Measurements from ENCODE around the gene CPT1B.

DNA sequence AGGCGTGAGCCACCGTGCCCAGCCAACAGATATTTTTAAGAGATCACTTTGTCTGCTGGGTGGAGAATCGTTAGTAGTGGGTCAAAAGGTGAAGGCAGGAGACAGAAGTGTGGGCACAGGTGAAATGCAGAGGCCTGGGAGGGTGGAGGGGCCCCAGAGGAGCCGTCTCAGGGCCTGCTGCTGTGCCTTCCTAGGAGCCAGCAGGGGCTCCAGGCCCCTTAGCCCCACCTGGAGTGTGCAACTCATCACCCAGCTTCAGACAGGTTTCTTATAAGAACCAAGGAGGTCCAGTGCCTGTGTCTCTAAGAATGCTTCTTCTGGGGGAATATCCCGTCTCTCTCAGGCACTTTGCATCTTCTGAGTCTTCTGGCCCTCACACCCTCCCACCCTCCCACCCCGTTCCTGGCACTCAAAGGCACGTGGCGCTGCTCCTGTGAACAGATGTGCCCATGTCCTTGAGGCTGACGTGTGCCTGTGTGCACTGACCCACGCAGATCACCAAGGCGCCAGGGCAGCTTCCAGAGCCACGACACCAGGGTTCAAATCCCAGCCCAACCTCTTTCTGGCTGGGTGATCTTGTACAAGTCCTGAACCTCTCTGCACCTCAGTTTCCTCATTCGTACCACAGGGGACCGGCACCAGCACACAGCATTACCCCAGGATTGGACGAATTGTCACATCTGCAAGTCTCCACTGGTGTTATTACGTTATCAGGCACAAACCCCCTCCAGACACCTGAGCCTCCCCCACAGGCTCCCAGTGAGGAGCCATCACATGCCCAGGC is 46.3 kb upstream of the CPT1B start:
- TF ChIP-seq, protein P1, sequence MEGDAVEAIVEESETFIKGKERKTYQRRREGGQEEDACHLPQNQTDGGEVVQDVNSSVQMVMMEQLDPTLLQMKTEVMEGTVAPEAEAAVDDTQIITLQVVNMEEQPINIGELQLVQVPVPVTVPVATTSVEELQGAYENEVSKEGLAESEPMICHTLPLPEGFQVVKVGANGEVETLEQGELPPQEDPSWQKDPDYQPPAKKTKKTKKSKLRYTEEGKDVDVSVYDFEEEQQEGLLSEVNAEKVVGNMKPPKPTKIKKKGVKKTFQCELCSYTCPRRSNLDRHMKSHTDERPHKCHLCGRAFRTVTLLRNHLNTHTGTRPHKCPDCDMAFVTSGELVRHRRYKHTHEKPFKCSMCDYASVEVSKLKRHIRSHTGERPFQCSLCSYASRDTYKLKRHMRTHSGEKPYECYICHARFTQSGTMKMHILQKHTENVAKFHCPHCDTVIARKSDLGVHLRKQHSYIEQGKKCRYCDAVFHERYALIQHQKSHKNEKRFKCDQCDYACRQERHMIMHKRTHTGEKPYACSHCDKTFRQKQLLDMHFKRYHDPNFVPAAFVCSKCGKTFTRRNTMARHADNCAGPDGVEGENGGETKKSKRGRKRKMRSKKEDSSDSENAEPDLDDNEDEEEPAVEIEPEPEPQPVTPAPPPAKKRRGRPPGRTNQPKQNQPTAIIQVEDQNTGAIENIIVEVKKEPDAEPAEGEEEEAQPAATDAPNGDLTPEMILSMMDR (conservative IDR thresholded peaks at IDR 0.05; ENCODE audit: low read depth in 2 of 2), result no peak
- TF ChIP-seq EZH2phosphoT487 (IDR thresholded peaks at IDR 0.05; ENCODE audit: unreplicated experiment), result no peak
- no peak for TF ChIP-seq POLR2AphosphoS5 (IDR thresholded peaks at IDR 0.05; ENCODE audit: low read depth)
- no peak for TF ChIP-seq JUNB (IDR thresholded peaks at IDR 0.05; ENCODE audit: unreplicated experiment)
- no peak for TF ChIP-seq EZH2 (IDR thresholded peaks at IDR 0.05; ENCODE audit: low read depth, unreplicated experiment)
- TF ChIP-seq NANOG (IDR thresholded peaks at IDR 0.05; ENCODE audit: borderline replicate concordance), result no peak
- TF ChIP-seq, protein P2, sequence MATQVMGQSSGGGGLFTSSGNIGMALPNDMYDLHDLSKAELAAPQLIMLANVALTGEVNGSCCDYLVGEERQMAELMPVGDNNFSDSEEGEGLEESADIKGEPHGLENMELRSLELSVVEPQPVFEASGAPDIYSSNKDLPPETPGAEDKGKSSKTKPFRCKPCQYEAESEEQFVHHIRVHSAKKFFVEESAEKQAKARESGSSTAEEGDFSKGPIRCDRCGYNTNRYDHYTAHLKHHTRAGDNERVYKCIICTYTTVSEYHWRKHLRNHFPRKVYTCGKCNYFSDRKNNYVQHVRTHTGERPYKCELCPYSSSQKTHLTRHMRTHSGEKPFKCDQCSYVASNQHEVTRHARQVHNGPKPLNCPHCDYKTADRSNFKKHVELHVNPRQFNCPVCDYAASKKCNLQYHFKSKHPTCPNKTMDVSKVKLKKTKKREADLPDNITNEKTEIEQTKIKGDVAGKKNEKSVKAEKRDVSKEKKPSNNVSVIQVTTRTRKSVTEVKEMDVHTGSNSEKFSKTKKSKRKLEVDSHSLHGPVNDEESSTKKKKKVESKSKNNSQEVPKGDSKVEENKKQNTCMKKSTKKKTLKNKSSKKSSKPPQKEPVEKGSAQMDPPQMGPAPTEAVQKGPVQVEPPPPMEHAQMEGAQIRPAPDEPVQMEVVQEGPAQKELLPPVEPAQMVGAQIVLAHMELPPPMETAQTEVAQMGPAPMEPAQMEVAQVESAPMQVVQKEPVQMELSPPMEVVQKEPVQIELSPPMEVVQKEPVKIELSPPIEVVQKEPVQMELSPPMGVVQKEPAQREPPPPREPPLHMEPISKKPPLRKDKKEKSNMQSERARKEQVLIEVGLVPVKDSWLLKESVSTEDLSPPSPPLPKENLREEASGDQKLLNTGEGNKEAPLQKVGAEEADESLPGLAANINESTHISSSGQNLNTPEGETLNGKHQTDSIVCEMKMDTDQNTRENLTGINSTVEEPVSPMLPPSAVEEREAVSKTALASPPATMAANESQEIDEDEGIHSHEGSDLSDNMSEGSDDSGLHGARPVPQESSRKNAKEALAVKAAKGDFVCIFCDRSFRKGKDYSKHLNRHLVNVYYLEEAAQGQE (IDR thresholded peaks at IDR 0.05; ENCODE audit: unreplicated experiment), result no peak
- TF ChIP-seq ZNF114 (CRISPR knock-in tag; IDR thresholded peaks at IDR 0.05), result no peak
- TF ChIP-seq CREB1 (CRISPR knock-in tag; IDR thresholded peaks at IDR 0.05; ENCODE audit: low read depth), result no peak
- TF ChIP-seq ZNF331 (CRISPR knock-in tag; IDR thresholded peaks at IDR 0.05; ENCODE audit: low read depth), result no peak
- TF ChIP-seq, protein P3, sequence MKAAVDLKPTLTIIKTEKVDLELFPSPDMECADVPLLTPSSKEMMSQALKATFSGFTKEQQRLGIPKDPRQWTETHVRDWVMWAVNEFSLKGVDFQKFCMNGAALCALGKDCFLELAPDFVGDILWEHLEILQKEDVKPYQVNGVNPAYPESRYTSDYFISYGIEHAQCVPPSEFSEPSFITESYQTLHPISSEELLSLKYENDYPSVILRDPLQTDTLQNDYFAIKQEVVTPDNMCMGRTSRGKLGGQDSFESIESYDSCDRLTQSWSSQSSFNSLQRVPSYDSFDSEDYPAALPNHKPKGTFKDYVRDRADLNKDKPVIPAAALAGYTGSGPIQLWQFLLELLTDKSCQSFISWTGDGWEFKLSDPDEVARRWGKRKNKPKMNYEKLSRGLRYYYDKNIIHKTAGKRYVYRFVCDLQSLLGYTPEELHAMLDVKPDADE (IDR thresholded peaks at IDR 0.05), result no peak
- TF ChIP-seq, protein P4, sequence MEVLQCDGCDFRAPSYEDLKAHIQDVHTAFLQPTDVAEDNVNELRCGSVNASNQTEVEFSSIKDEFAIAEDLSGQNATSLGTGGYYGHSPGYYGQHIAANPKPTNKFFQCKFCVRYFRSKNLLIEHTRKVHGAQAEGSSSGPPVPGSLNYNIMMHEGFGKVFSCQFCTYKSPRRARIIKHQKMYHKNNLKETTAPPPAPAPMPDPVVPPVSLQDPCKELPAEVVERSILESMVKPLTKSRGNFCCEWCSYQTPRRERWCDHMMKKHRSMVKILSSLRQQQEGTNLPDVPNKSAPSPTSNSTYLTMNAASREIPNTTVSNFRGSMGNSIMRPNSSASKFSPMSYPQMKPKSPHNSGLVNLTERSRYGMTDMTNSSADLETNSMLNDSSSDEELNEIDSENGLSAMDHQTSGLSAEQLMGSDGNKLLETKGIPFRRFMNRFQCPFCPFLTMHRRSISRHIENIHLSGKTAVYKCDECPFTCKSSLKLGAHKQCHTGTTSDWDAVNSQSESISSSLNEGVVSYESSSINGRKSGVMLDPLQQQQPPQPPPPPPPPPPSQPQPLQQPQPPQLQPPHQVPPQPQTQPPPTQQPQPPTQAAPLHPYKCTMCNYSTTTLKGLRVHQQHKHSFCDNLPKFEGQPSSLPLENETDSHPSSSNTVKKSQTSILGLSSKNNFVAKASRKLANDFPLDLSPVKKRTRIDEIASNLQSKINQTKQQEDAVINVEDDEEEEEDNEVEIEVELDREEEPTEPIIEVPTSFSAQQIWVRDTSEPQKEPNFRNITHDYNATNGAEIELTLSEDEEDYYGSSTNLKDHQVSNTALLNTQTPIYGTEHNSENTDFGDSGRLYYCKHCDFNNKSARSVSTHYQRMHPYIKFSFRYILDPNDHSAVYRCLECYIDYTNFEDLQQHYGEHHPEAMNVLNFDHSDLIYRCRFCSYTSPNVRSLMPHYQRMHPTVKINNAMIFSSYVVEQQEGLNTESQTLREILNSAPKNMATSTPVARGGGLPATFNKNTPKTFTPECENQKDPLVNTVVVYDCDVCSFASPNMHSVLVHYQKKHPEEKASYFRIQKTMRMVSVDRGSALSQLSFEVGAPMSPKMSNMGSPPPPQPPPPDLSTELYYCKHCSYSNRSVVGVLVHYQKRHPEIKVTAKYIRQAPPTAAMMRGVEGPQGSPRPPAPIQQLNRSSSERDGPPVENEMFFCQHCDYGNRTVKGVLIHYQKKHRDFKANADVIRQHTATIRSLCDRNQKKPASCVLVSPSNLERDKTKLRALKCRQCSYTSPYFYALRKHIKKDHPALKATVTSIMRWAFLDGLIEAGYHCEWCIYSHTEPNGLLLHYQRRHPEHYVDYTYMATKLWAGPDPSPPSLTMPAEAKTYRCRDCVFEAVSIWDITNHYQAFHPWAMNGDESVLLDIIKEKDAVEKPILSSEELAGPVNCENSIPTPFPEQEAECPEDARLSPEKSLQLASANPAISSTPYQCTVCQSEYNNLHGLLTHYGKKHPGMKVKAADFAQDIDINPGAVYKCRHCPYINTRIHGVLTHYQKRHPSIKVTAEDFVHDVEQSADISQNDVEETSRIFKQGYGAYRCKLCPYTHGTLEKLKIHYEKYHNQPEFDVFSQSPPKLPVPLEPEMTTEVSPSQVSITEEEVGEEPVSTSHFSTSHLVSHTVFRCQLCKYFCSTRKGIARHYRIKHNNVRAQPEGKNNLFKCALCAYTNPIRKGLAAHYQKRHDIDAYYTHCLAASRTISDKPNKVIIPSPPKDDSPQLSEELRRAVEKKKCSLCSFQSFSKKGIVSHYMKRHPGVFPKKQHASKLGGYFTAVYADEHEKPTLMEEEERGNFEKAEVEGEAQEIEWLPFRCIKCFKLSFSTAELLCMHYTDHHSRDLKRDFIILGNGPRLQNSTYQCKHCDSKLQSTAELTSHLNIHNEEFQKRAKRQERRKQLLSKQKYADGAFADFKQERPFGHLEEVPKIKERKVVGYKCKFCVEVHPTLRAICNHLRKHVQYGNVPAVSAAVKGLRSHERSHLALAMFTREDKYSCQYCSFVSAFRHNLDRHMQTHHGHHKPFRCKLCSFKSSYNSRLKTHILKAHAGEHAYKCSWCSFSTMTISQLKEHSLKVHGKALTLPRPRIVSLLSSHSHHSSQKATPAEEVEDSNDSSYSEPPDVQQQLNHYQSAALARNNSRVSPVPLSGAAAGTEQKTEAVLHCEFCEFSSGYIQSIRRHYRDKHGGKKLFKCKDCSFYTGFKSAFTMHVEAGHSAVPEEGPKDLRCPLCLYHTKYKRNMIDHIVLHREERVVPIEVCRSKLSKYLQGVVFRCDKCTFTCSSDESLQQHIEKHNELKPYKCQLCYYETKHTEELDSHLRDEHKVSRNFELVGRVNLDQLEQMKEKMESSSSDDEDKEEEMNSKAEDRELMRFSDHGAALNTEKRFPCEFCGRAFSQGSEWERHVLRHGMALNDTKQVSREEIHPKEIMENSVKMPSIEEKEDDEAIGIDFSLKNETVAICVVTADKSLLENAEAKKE (CRISPR knock-in tag; IDR thresholded peaks at IDR 0.05), result no peak

All from GM23338 (cell line).